HepG2 (cell line): Measurements from ENCODE around the gene ZMYND19. TPM values are rescaled to one million over a fixed set of nuclear protein-coding genes. Genes with fewer than 3 reads are reported as not detected.

ENCODE experiments used
- BRCA1 ChIP-seq: sonication (generic); formaldehyde crosslinking; IDR thresholded peaks from 2 replicates; pipeline ENCODE4 v1.4.0; 2020; ENCODE audit warnings: missing genetic modification reagents
- HNRNPLL ChIP-seq: fragments of 200-400 bp; formaldehyde crosslinking; IDR thresholded peaks from 2 replicates; pipeline ENCODE4 v1.6.1; 2017; ENCODE audit warnings: mild to moderate bottlenecking, low read depth, low read length; ENCODE audit not compliant: poor library complexity, severe bottlenecking
- KLF12 ChIP-seq: sonication (generic); formaldehyde crosslinking; IDR thresholded peaks from 2 replicates; pipeline ENCODE4 v1.4.0; 2020; ENCODE audit warnings: missing genetic modification reagents, borderline replicate concordance
- KMT2A ChIP-seq: sonication (generic); formaldehyde crosslinking; IDR thresholded peaks from 2 replicates; pipeline ENCODE4 v1.4.0; 2020; ENCODE audit warnings: missing genetic modification reagents
- MAFF ChIP-seq: IDR thresholded peaks from 2 replicates; pipeline ENCODE4 v1.6.1; 2011; ENCODE audit warnings: low read depth, low read length, improper control_type of control experiment
- MAFG ChIP-seq: sonication (generic); formaldehyde crosslinking; IDR thresholded peaks from 2 replicates; pipeline ENCODE4 v1.5.1; 2020; ENCODE audit warnings: mild to moderate bottlenecking, missing genetic modification reagents
- MED1 ChIP-seq: sonication (generic); formaldehyde crosslinking; IDR thresholded peaks from 2 replicates; pipeline ENCODE4 v1.4.0; 2020; ENCODE audit warnings: missing genetic modification reagents
- PHB2 ChIP-seq: fragments of 450-650 bp; IDR thresholded peaks from 2 replicates; pipeline ENCODE4 v1.6.1; 2018; ENCODE audit not compliant: partially characterized antibody
- SP4 ChIP-seq: sonication (generic); formaldehyde crosslinking; IDR thresholded peaks from 2 replicates; pipeline ENCODE4 v1.8.1; 2023; ENCODE audit warnings: mild to moderate bottlenecking, missing genetic modification reagents
- SRSF9 ChIP-seq: fragments of 200-400 bp; formaldehyde crosslinking; IDR thresholded peaks from 2 replicates; pipeline ENCODE4 v1.6.1; 2018; ENCODE audit warnings: borderline replicate concordance, mild to moderate bottlenecking, low read depth, low read length; ENCODE audit not compliant: insufficient read depth, poor library complexity, severe bottlenecking
- ZNF670 ChIP-seq: sonication (generic); formaldehyde crosslinking; IDR thresholded peaks from 2 replicates; pipeline ENCODE4 v1.8.0; 2022; ENCODE audit warnings: mild to moderate bottlenecking, missing genetic modification reagents, borderline replicate concordance
- polyA plus RNA-seq, 8 experiments: library from polyadenylated mRNA; depleted of rRNA in 3 of 8; stranded (reverse) in 7 of 8; unstranded in 1 of 8; fragments of >200 nt; fragmentation: Illumina TruSeq in 4 of 8; extraction: Trizol in 4 of 8; gene quantifications; 2 replicates each; pipeline versions ENCODE4 v1.2.1 to v1.2.3, GENCODE V29; 2011 to 2016; ENCODE audit warnings: low read depth in 4 of 8, missing spikeins in 1 of 8, mixed read lengths in 1 of 8; ENCODE audit not compliant: insufficient read depth in 1 of 8
- total RNA-seq, 5 experiments: library from RNA; depleted of rRNA; stranded (reverse); fragments of >200 nt; fragmentation: Illumina TruSeq; extraction: Trizol; gene quantifications; 2 replicates each; pipeline ENCODE4 v1.2.3, GENCODE V29; 2016; ENCODE audit warnings: low read depth in 1 of 5
- TF ChIP-seq, protein P1 (sequence below), 2 experiments: sonication (generic) in 1 of 2; formaldehyde crosslinking in 1 of 2; IDR thresholded peaks; 2 replicates each; pipeline versions ENCODE4 v1.6.1 to v1.9.0; 2014 to 2022; ENCODE audit warnings: antibody characterized with exemption in 1 of 2, borderline replicate concordance in 1 of 2, inconsistent platforms in 1 of 2, low read depth in 1 of 2, missing genetic modification reagents in 1 of 2
- TF ChIP-seq, protein P2 (sequence below), 2 experiments: sonication (generic) in 1 of 2; formaldehyde crosslinking in 1 of 2; IDR thresholded peaks; 2 replicates each; pipeline versions ENCODE4 v1.4.0 to v1.6.1; 2016 to 2020; ENCODE audit warnings: borderline replicate concordance in 1 of 2, low read depth in 1 of 2, mild to moderate bottlenecking in 1 of 2, missing genetic modification reagents in 1 of 2

ZMYND19 gene
- total and polyA plus RNA-seq, 2 of the 13 experiments (the other 11 are each of a cell fraction or from before 2014, with no cell fraction given): 21.3 to 38.7 TPM

DNA sequence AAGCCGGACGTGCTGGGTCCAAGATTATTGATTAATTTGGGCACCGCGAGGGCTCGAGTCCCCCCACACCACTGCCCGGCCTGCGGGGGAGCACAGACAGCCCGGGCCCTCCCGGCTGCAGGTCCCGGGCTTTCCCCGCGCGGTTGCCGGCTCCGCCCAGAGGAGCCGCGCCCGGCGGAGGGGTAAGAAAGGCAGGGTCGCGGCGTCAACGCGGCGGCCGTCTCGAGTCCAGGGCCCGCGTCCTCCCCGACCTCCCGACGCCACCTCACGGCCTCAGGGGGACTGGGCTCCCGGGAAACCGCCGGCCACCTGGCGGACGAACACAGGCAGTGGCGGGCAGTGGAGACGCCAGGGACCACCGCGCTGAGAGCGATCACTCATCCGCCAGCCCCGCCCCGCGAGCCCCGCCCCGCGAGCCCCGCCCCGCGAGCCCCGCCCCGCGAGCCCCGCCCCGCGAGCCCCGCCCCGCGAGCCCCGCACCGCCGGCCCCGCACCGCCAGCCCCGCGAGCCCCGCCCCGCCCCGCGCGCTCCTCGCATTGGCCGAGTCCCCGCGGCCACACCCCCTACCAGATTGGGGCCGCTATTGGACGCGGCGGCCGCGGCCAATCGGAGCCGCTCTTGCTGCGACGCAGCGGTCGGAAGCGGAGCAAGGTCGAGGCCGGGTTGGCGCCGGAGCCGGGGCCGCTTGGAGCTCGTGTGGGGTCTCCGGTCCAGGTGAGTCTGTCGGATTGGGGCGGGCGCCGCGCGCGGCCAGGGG lies 38.9 kb downstream of the ZMYND19 start, which contains the start of gene MRPL41 (continued):
- TF ChIP-seq, protein P1, sequence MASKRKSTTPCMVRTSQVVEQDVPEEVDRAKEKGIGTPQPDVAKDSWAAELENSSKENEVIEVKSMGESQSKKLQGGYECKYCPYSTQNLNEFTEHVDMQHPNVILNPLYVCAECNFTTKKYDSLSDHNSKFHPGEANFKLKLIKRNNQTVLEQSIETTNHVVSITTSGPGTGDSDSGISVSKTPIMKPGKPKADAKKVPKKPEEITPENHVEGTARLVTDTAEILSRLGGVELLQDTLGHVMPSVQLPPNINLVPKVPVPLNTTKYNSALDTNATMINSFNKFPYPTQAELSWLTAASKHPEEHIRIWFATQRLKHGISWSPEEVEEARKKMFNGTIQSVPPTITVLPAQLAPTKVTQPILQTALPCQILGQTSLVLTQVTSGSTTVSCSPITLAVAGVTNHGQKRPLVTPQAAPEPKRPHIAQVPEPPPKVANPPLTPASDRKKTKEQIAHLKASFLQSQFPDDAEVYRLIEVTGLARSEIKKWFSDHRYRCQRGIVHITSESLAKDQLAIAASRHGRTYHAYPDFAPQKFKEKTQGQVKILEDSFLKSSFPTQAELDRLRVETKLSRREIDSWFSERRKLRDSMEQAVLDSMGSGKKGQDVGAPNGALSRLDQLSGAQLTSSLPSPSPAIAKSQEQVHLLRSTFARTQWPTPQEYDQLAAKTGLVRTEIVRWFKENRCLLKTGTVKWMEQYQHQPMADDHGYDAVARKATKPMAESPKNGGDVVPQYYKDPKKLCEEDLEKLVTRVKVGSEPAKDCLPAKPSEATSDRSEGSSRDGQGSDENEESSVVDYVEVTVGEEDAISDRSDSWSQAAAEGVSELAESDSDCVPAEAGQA (IDR thresholded peaks at IDR 0.05; ENCODE audit: low read depth): no peak
- TF ChIP-seq, protein P1 (CRISPR knock-in tag; IDR thresholded peaks at IDR 0.05; ENCODE audit: borderline replicate concordance): no peak
- TF ChIP-seq KLF12 (CRISPR knock-in tag): peak; percentile 34; the same call in 1 of the 2 replicates
- peak; percentile 43 for TF ChIP-seq HNRNPLL
- TF ChIP-seq PHB2: no peak
- no peak for TF ChIP-seq BRCA1 (CRISPR knock-in tag)
- peak; percentile 29 for TF ChIP-seq MED1
- TF ChIP-seq, protein P2, sequence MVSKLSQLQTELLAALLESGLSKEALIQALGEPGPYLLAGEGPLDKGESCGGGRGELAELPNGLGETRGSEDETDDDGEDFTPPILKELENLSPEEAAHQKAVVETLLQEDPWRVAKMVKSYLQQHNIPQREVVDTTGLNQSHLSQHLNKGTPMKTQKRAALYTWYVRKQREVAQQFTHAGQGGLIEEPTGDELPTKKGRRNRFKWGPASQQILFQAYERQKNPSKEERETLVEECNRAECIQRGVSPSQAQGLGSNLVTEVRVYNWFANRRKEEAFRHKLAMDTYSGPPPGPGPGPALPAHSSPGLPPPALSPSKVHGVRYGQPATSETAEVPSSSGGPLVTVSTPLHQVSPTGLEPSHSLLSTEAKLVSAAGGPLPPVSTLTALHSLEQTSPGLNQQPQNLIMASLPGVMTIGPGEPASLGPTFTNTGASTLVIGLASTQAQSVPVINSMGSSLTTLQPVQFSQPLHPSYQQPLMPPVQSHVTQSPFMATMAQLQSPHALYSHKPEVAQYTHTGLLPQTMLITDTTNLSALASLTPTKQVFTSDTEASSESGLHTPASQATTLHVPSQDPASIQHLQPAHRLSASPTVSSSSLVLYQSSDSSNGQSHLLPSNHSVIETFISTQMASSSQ (IDR thresholded peaks at IDR 0.05; ENCODE audit: low read depth): no peak
- TF ChIP-seq, protein P2 (CRISPR knock-in tag; IDR thresholded peaks at IDR 0.05; ENCODE audit: borderline replicate concordance): no peak
- peak; percentile 51; the same call in 1 of the 2 replicates for TF ChIP-seq KMT2A (CRISPR knock-in tag)
- TF ChIP-seq MAFF: no peak
- no peak for TF ChIP-seq ZNF670 (CRISPR knock-in tag)
- no peak for TF ChIP-seq MAFG (CRISPR knock-in tag)
- peak; percentile 72 for TF ChIP-seq SP4
- TF ChIP-seq SRSF9: no peak
